A549 (cell line): ENCODE results near the gene RASGRF1. TPM values are rescaled to one million over a fixed set of nuclear protein-coding genes. Genes with fewer than 3 reads are reported as not detected.

Experiments
- ATAC-seq, 2 experiments: fragments of 200-7000 bp in 1 of 2; fragments of >200 bp in 1 of 2; cut with Nextera tagmentation in 1 of 2; cut with Tn5 transposase in 1 of 2; 3 replicates each; pipeline versions ENCODE4 v1.8.0 to v1.9.1; 2018 to 2020; ENCODE audit warnings: mild to moderate bottlenecking in 1 of 2, moderate library complexity in 1 of 2
- CTCF ChIA-PET: fragments of 300-600 bp; sonication (Branson Sonifier 250); formaldehyde crosslinking; extraction: SDS; loops from one replicate; lab custom pipeline; 2021; ENCODE audit warnings: antibody characterized with exemption, inconsistent platforms; lab: Yijun Ruan, JAX
- POLR2A ChIA-PET: fragments of 350-600 bp; formaldehyde crosslinking; extraction: SDS; loops from one replicate; lab custom pipeline; 2021; ENCODE audit warnings: antibody characterized with exemption, inconsistent platforms; lab: Yijun Ruan, JAX
- DNase-seq, 2 experiments: peaks; one replicate each; pipeline versions ENCODE4 v3.0.0 to v3.0.0-alpha.2; 2011 to 2016; ENCODE audit warnings: low read depth in 1 of 2, low spot score in 1 of 2
- FAIRE-seq: peaks from 2 replicates; lab custom pipeline; 2011; peaks lifted over from hg19 to GRCh38; lab: Jason Lieb, UNC
- H3K27ac ChIP-seq, 2 experiments: fragments of >200 bp; sonication (Bioruptor Twin); formaldehyde crosslinking; 3 replicates each; pipeline ENCODE4 v1.5.1; 2016 to 2017
- H3K4me1 ChIP-seq: fragments of >200 bp; sonication (Bioruptor Twin); formaldehyde crosslinking; 3 replicates; pipeline ENCODE4 v1.6.1; 2016
- H3K4me2 ChIP-seq: fragments of >200 bp; sonication (Bioruptor Twin); formaldehyde crosslinking; 3 replicates; pipeline ENCODE4 v1.6.1; 2016
- H3K4me3 ChIP-seq: fragments of >200 bp; sonication (Bioruptor Twin); formaldehyde crosslinking; 3 replicates; pipeline ENCODE4 v1.5.1; 2016
- H3K9me3 ChIP-seq: fragments of >200 bp; sonication (Bioruptor Twin); formaldehyde crosslinking; 3 replicates; pipeline ENCODE4 v1.6.1; 2016
- BHLHE40 ChIP-seq: IDR thresholded peaks from 2 replicates; pipeline ENCODE4 v1.6.1; 2012; ENCODE audit warnings: low read depth, low read length, inconsistent platforms
- CBX8 ChIP-seq: fragments of 200-600 bp; sonication (generic); IDR thresholded peaks from 2 replicates; pipeline ENCODE4 v1.6.1; 2016
- CEBPB ChIP-seq, 2 experiments: fragments of >200 bp in 1 of 2; sonication (Bioruptor Twin) in 1 of 2; formaldehyde crosslinking in 1 of 2; IDR thresholded peaks; 2 replicates each; pipeline ENCODE4 v1.6.1; 2012 to 2016
- E2F6 ChIP-seq: IDR thresholded peaks from 2 replicates; pipeline ENCODE4 v1.6.1; 2012; ENCODE audit warnings: low read depth, borderline replicate concordance
- FOSB ChIP-seq: fragments of 250-450 bp; sonication (Bioruptor Pico); IDR thresholded peaks from 2 replicates; pipeline ENCODE4 v1.5.0; 2020; ENCODE audit warnings: mild to moderate bottlenecking, moderate library complexity
- FOXS1 ChIP-seq: fragments of 250-450 bp; sonication (Bioruptor Pico); IDR thresholded peaks from 2 replicates; pipeline ENCODE4 v1.5.0; 2020; ENCODE audit warnings: mild to moderate bottlenecking, moderate library complexity
- HEYL ChIP-seq: fragments of 250-450 bp; sonication (Bioruptor Pico); IDR thresholded peaks from 2 replicates; pipeline ENCODE4 v1.8.0; 2021; ENCODE audit warnings: mild to moderate bottlenecking, moderate library complexity
- JUN ChIP-seq, 2 experiments: fragments of >200 bp; sonication (Bioruptor Twin); formaldehyde crosslinking; IDR thresholded peaks; 2 replicates in 1 of 2; 3 replicates in 1 of 2; pipeline ENCODE4 v1.6.1; 2016 to 2017
- NFE2L2 ChIP-seq: fragments of 150-350 bp; conservative IDR thresholded peaks from 2 replicates; pipeline ENCODE4 v1.6.1; 2014; ENCODE audit warnings: low read length
- NR3C1 ChIP-seq: fragments of >200 bp; sonication (Bioruptor Twin); formaldehyde crosslinking; IDR thresholded peaks from 3 replicates; pipeline ENCODE4 v1.6.1; 2017
- POLR2A ChIP-seq: IDR thresholded peaks from 2 replicates; pipeline ENCODE4 v1.6.1; 2012; ENCODE audit warnings: mild to moderate bottlenecking, low read length
- ZC3H11A ChIP-seq: fragments of 450-650 bp; IDR thresholded peaks from 2 replicates; pipeline ENCODE4 v1.6.1; 2014; ENCODE audit warnings: antibody characterized with exemption, mild to moderate bottlenecking
- ZSCAN20 ChIP-seq: fragments of 250-450 bp; sonication (Bioruptor Pico); IDR thresholded peaks from 2 replicates; pipeline ENCODE4 v1.8.0; 2022; ENCODE audit warnings: mild to moderate bottlenecking, moderate library complexity
- WGBS: methylation state at CpG from one replicate; pipeline ENCODE4 v1.1.6; 2017; ENCODE audit errors: missing lambda C conversion rate; 5-methylcytosine and 5-hydroxymethylcytosine counted together
- polyA plus RNA-seq, 4 experiments: library from polyadenylated mRNA; depleted of rRNA in 3 of 4; stranded (reverse); fragments of >200 nt; fragmentation: RNase III in 1 of 4; extraction: RNeasy Plus Mini Kit Qiagen cat#74134 plus additional on column Dnase treatment in 1 of 4; gene quantifications; 2 replicates in 3 of 4; 3 replicates in 1 of 4; pipeline ENCODE4 v1.2.3, GENCODE V29; 2011 to 2017
- TF ChIP-seq, protein P1 (sequence below): fragments of 450-650 bp; IDR thresholded peaks from 2 replicates; pipeline ENCODE4 v1.6.1; 2014; ENCODE audit warnings: antibody characterized with exemption

The RASGRF1 gene
- polyA plus RNA-seq, 2 of the 4 experiments (the other 2 are of a cell fraction) = 0.13 to 0.21 TPM

GRCh38 chr15:79122391-79122790 lies 31.8 kb upstream of the RASGRF1 start:
- POLR2A ChIA-PET = no interaction called here
- WGBS = 16% methylated on average over 5 of the region's 5 CpGs
- TF ChIP-seq JUN (IDR thresholded peaks at IDR 0.05) (no peak), BHLHE40 (no peak), FOSB (CRISPR knock-in tag) (no peak), ZSCAN20 (CRISPR knock-in tag) (no peak), E2F6 (no peak), CEBPB (IDR thresholded peaks at IDR 0.05) (no peak), NFE2L2 (no peak), FOXS1 (CRISPR knock-in tag) (no peak), POLR2A (no peak)
- TF ChIP-seq, protein P1, sequence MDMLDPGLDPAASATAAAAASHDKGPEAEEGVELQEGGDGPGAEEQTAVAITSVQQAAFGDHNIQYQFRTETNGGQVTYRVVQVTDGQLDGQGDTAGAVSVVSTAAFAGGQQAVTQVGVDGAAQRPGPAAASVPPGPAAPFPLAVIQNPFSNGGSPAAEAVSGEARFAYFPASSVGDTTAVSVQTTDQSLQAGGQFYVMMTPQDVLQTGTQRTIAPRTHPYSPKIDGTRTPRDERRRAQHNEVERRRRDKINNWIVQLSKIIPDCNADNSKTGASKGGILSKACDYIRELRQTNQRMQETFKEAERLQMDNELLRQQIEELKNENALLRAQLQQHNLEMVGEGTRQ = no peak
- DNase-seq = no peak
- CTCF ChIA-PET = interaction anchor here (1.3 to 9.2 kb wide), 3 partner anchors 17 to 94 kb away, joined by 4 to 52 read pairs (median 20); no protein-coding TSS in a partner anchor
- Histone ChIP-seq H3K4me3 (no peak overlapping the region), H3K4me2 (no peak overlapping the region), H3K4me1 (no peaks in the 10 kb centered on the region), H3K27ac (no peak overlapping the region), H3K9me3 (no peaks in the 10 kb centered on the region)
- FAIRE-seq = no peak
- ATAC-seq = no peak

- ATAC-seq (no peak), DNase-seq (no peak), FAIRE-seq (no peak)
- no peaks in the 10 kb centered on the region for H3K9me3 ChIP-seq
- no peak for TF ChIP-seq HEYL (CRISPR knock-in tag)
- H3K4me3 ChIP-seq = no peak overlapping the region
- CTCF ChIA-PET = interaction anchor here (0.6 to 9.2 kb wide), 2 partner anchors 16 to 27 kb away, joined by 3 to 52 read pairs; no protein-coding TSS in a partner anchor
- no peak overlapping the region for H3K27ac ChIP-seq
- H3K4me2 ChIP-seq = no peak overlapping the region
- 8% methylated on average over 7 of the region's 7 CpGs for WGBS
- POLR2A ChIA-PET = no interaction called here
- no peaks in the 10 kb centered on the region for H3K4me1 ChIP-seq
These were observed 31.0 kb upstream of the RASGRF1 start for GRCh38 chr15:79121571-79121970.

DNA sequence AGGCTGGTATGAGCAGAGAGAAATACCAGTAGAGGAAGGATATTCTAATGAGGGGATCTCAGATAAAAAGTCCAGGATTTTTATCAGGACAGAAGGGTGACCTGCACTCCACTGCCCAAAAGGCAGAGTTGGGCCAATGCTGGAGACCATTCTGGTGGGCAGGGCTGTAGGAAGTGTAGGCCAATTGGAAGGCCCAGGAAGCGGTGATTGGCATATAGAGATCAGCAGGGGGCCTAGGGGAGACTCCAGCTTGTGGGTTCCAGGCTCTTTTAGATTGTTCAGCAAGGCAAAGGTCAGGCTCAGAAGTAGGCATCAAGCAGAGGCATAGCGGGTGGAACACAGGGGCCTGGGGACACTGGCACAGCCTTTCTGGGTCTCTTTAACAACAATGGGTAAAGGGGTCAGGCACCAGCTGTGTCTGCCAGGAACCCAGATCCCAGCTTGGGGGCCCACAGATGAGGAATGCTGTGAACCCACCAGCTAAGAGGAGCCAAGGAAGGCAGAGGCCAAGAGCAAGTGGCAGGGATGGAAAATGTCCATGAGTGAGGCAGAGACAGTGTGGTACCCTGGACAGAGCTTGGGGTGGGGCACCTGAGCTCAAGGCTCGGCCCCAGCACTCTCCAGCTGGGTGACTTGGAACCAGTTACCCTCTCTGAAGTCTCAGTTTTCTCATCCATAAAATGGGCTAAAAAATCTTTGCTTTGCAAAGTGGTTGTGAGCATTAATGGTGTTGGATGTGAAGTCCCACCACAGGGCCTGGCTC lies 27.0 kb upstream of the RASGRF1 start:
- no peak overlapping the region for H3K4me2 ChIP-seq
- POLR2A ChIA-PET = no interaction called here
- TF ChIP-seq ZC3H11A = no peak
- no peak for TF ChIP-seq POLR2A
- no peak for TF ChIP-seq NR3C1
- no peak overlapping the region for H3K4me3 ChIP-seq
- 29% methylated on average over 3 of the region's 3 CpGs for WGBS
- no peaks in the 10 kb centered on the region for H3K9me3 ChIP-seq
- ATAC-seq (no peak), DNase-seq (no peak), FAIRE-seq (no peak)
- H3K27ac ChIP-seq = no peak overlapping the region
- CTCF ChIA-PET = interaction anchor here (1.2 to 9.2 kb wide), 6 partner anchors 9 to 111 kb away, joined by 3 to 52 read pairs (median 4); no protein-coding TSS in a partner anchor
- H3K4me1 ChIP-seq = no peaks in the 10 kb centered on the region

- Histone ChIP-seq H3K4me3 (no peak overlapping the region), H3K27ac (no peak overlapping the region), H3K9me3 (no peaks in the 10 kb centered on the region), H3K4me2 (no peak overlapping the region), H3K4me1 (no peaks in the 10 kb centered on the region)
- TF ChIP-seq ZSCAN20 (CRISPR knock-in tag) = no peak
- no peak for TF ChIP-seq CBX8
- no peak for TF ChIP-seq FOSB (CRISPR knock-in tag)
- CTCF ChIA-PET = interaction anchor here (1.2 to 9.2 kb wide), 3 partner anchors 10 to 110 kb away, joined by 4 to 52 read pairs (median 4); no protein-coding TSS in a partner anchor
- DNase-seq = no peak
- 68% methylated on average over 4 of the region's 4 CpGs for WGBS
- no peak for FAIRE-seq
- no peak for ATAC-seq
- POLR2A ChIA-PET = no interaction called here
These were observed 26.2 kb upstream of the RASGRF1 start for GRCh38 chr15:79116771-79117170.
